KMS-11 (cell line): Measurements from ENCODE around the gene PARD6G.

Experiments
- H2AFZ ChIP-seq: fragments of 200-600 bp; sonication (generic); 2 replicates; pipeline ENCODE4 v1.6.1; 2016; ENCODE audit warnings: antibody characterized with exemption, mixed run types, low read depth
- H3K27ac ChIP-seq: fragments of 200-600 bp; sonication (generic); 2 replicates; pipeline ENCODE4 v1.6.1; 2016; ENCODE audit warnings: mild to moderate bottlenecking, mixed run types
- H3K27me3 ChIP-seq: fragments of 200-600 bp; sonication (generic); 2 replicates; pipeline ENCODE4 v1.6.1; 2017; ENCODE audit warnings: mild to moderate bottlenecking, low read depth, mixed run types, moderate library complexity; ENCODE audit not compliant: insufficient read depth
- H3K36me3 ChIP-seq: fragments of 200-600 bp; sonication (generic); 2 replicates; pipeline ENCODE4 v1.6.1; 2017; ENCODE audit warnings: mild to moderate bottlenecking, mixed run types; ENCODE audit not compliant: insufficient read depth
- H3K4me1 ChIP-seq: fragments of 200-600 bp; sonication (generic); 2 replicates; pipeline ENCODE4 v1.6.1; 2016; ENCODE audit warnings: mild to moderate bottlenecking, low read depth, mixed run types; ENCODE audit not compliant: poor library complexity, severe bottlenecking
- H3K4me2 ChIP-seq: fragments of 200-600 bp; sonication (generic); 2 replicates; pipeline ENCODE4 v1.7.0; 2016; ENCODE audit warnings: mild to moderate bottlenecking, mixed run types
- H3K4me3 ChIP-seq: fragments of 200-600 bp; sonication (generic); IDR thresholded peaks from 2 replicates; pipeline ENCODE4 v1.6.1; 2017; ENCODE audit warnings: low read depth, low read length, mixed read lengths; ENCODE audit not compliant: insufficient read depth
- H3K79me2 ChIP-seq: fragments of 200-600 bp; sonication (generic); 2 replicates; pipeline ENCODE4 v1.6.1; 2016; ENCODE audit warnings: low read depth, mixed run types; ENCODE audit not compliant: insufficient read depth
- H3K9ac ChIP-seq: fragments of 200-600 bp; sonication (generic); 2 replicates; pipeline ENCODE4 v1.6.1; 2016; ENCODE audit warnings: mild to moderate bottlenecking, mixed run types
- H4K20me1 ChIP-seq: fragments of 200-600 bp; sonication (generic); 2 replicates; pipeline ENCODE4 v1.6.1; 2016; ENCODE audit warnings: mild to moderate bottlenecking, mixed run types; ENCODE audit not compliant: insufficient read depth
- CTCF ChIP-seq: fragments of 200-600 bp; sonication (generic); conservative IDR thresholded peaks from 2 replicates; pipeline ENCODE4 v1.6.1; 2017; ENCODE audit warnings: low read depth, mild to moderate bottlenecking, antibody characterized with exemption, low read length, moderate library complexity, mixed read lengths

The PARD6G gene

GRCh38 chr18:80191907-80192652 is 55.2 kb downstream of the PARD6G start:
- H4K20me1 ChIP-seq, result no peaks in the 10 kb centered on the region
- H3K9ac ChIP-seq, result no peak overlapping the region
- no peaks in the 10 kb centered on the region for H3K36me3 ChIP-seq
- H3K4me3 ChIP-seq, result no peak overlapping the region
- no peak overlapping the region for H3K27ac ChIP-seq
- no peaks in the 10 kb centered on the region for H3K4me1 ChIP-seq
- no peaks in the 10 kb centered on the region for H3K79me2 ChIP-seq
- H2AFZ ChIP-seq, result no peak overlapping the region
- no peak overlapping the region for H3K4me2 ChIP-seq
- no peak for TF ChIP-seq CTCF
- no peaks in the 10 kb centered on the region for H3K27me3 ChIP-seq

GRCh38 chr18:80191264-80191663 is 56.0 kb downstream of the PARD6G start:
- Histone ChIP-seq H3K9ac (no peak overlapping the region), H3K36me3 (no peaks in the 10 kb centered on the region), H2AFZ (no peak overlapping the region), H3K27me3 (no peaks in the 10 kb centered on the region), H3K27ac (no peak overlapping the region), H3K4me2 (no peak overlapping the region), H3K4me1 (no peaks in the 10 kb centered on the region), H3K4me3 (no peak overlapping the region), H3K79me2 (no peaks in the 10 kb centered on the region), H4K20me1 (no peaks in the 10 kb centered on the region)
- no peak for TF ChIP-seq CTCF

GRCh38 chr18:80190311-80190710 is 57.0 kb downstream of the PARD6G start:
- H3K9ac ChIP-seq, result no peak overlapping the region
- no peaks in the 10 kb centered on the region for H4K20me1 ChIP-seq
- no peak overlapping the region for H3K27ac ChIP-seq
- H3K79me2 ChIP-seq, result no peaks in the 10 kb centered on the region
- TF ChIP-seq CTCF, result no peak
- no peaks in the 10 kb centered on the region for H3K4me1 ChIP-seq
- no peaks in the 10 kb centered on the region for H3K27me3 ChIP-seq
- no peak overlapping the region for H3K4me3 ChIP-seq
- H2AFZ ChIP-seq, result no peak overlapping the region
- H3K4me2 ChIP-seq, result no peak overlapping the region
- no peaks in the 10 kb centered on the region for H3K36me3 ChIP-seq

- Histone ChIP-seq H3K9ac (no peak overlapping the region), H3K27me3 (no peaks in the 10 kb centered on the region), H2AFZ (no peak overlapping the region), H3K27ac (no peak overlapping the region), H3K36me3 (no peaks in the 10 kb centered on the region), H4K20me1 (no peaks in the 10 kb centered on the region), H3K79me2 (no peaks in the 10 kb centered on the region), H3K4me3 (no peak overlapping the region), H3K4me2 (no peak overlapping the region), H3K4me1 (no peaks in the 10 kb centered on the region)
- TF ChIP-seq CTCF, result no peak
Observed at GRCh38 chr18:80189531-80189865, 57.8 kb downstream of the PARD6G start.
